ENCODE results near the gene AGMO.

GRCh38 chr7:15330943-15331342 lies 230.9 kb downstream of the AGMO start:
- TF ChIP-seq CTCF (IDR thresholded peaks at IDR 0.05) (no peak), POLR2A (IDR thresholded peaks at IDR 0.05; ENCODE audit: low read depth) (no peak), EP300 (IDR thresholded peaks at IDR 0.05) (no peak)
